Stimulated activated CD8-positive, alpha-beta memory T cell treated with anti-CD3 and anti-CD28 coated beads, Interleukin-15, amount 100 ng/mL, for 48 hours (primary cell): ENCODE data around the gene NDNF.

Experiments
- DNase-seq, 2 donors: peaks; one replicate each; pipeline ENCODE4 v3.0.0-alpha.2; 2020; ENCODE audit warnings: low read depth in 2 of 2

NDNF gene, protein sequence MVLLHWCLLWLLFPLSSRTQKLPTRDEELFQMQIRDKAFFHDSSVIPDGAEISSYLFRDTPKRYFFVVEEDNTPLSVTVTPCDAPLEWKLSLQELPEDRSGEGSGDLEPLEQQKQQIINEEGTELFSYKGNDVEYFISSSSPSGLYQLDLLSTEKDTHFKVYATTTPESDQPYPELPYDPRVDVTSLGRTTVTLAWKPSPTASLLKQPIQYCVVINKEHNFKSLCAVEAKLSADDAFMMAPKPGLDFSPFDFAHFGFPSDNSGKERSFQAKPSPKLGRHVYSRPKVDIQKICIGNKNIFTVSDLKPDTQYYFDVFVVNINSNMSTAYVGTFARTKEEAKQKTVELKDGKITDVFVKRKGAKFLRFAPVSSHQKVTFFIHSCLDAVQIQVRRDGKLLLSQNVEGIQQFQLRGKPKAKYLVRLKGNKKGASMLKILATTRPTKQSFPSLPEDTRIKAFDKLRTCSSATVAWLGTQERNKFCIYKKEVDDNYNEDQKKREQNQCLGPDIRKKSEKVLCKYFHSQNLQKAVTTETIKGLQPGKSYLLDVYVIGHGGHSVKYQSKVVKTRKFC

DNA sequence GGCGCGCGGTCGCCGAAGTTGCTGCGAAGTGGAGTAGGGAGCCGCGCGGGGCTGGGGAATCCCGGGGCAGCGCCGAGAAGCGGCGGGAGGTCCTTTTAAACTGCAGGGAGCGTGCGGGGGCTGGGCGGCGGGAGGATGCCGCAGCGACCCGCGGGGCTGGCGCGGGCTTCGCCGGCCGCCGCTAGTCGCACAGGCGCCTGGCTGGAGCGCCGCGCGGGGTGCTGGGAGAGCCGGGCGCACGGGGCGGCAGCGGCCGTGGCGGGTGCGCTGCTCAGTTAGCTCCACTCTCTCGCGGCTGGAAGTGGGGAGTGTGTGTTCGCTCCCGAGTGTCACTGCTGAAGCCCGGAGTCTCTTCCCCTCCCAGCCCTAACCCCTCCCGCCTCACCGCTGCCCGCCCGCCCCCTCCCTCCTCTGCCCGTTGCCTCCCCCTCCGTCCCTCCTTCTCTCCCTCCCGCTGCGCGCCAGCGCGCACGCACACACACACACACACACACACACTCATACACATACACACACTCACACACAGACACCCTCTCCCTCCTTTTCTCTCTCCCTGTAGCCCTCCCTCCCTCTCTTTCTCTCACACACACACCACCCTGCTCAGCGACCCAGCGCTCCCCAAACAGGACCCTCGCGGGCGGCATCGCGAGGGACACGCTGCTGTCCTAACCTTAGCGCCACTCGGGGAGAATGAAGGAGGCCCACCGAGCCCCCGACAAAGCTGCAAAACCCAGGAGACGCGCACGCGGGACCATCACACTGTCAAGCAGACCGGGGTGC, at the start of gene NDNF:
Gene NDNF, minus strand, starts transcription at position 312 of the 780 bp plus-strand sequence. CDS start 26,698 bp downstream, outside the sequence.
- peak; percentile 25 to 41 for DNase-seq

GRCh38 chr4:121119715-121120114, 47.4 kb upstream of the NDNF start:
- no peak for DNase-seq

DNA sequence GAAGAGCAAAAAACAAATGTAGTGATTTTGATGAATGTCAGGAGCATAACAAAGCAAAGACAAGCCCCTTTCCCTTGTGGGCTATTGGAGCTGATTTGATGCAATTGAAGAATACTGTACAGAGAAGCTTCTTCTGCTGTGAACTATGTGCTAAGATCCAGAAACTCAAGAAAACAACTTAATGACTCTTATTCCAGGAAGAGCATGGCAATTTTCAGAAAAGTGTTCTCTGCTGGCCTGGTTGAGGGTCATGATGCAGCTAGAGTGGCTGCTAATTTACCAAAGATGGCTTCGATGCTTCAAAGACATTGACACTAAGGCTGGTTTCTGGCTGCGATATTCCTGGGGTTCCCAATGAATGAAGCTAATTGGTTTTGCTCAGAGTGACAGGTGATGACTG, 46.0 kb upstream of the NDNF start:
- DNase-seq = no peak

DNA sequence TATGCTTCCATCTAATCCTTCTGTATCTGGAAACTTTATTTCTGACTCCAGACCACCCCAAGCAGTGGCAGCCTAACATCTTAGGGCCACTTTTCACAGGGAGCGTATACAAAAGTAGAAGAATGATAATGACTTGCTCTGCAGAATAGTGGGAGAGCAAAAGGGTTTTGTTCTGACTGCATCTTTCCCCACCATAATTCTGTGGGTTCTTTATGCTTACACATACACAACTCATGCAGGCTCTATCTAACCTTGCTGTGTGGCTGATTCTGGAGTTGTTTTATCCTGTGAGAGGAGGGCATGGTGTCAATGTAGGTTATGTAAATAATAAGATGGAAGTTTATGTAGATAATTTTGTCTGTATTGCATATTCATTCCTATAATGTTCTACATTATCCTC, 42.4 kb upstream of the NDNF start:
- DNase-seq = no peak

DNA sequence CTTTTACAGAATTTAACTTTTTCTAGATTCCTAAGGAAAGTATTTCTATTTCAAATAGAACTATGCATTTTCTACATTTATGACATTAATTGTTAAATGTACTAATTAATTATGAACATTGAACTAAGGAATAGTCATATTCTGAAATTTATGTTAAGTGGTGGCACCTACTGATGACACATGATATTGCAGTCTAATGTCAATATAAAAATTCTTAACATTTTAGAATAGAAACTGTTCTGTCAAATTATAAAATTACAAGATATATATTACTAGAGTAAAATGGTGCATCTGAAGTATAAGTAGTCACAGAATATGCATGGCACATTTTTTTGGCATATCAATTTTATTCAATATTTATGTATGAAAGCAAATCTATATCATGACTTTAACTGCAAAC, 40.2 kb upstream of the NDNF start:
- no peak for DNase-seq

GRCh38 chr4:121108557-121108956, 36.2 kb upstream of the NDNF start:
- no peak for DNase-seq

DNA sequence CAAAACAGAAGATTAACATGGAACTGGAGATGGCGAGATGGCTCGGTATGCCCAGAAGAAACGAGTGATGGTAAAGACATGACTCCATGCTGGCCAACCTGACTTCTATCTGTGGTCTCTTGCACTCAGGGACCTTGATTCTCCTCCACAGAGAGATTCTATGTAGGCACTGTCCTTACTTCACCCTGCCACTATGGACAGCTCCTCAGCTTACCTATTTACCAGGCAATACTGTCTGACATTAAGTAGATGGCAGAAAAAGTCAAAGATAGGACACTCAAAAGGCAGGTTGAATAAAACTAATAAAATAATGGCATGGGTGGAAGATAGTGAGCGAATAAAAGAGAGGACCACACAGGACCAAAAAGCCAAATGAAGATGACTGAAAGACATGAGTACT, 35.2 kb upstream of the NDNF start:
- no peak for DNase-seq

DNA sequence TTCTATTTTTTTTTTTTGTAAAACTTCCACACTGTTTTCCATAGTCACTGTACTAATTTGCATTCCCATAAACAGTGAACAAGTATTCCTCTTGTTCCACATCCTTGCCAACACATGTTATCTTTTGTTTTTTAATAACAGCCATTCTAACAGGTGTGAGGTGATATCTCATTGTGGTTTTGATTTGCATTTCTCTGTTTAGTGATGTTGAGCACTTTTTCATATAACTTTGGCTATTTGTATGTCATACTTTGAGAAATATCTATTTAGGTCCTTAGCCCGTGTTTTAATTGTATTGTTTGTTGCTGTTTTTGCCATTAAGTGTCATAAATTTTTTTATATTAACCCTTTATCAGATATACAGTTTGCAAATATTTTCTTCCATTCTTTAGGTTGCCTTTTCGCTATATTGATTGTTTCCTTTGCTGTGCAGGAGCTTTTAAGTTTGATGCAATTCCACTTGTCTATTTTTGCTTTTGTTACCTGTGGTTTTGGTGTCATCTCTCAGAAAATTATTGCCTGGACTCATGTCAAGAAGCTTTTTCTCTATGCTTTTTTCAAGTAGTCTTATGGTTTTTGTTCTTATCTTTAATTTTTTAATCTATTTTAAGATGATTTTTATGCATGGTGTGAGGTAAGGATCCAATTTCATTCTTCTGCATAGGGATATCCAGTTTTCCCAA, 27.9 kb upstream of the NDNF start:
- no peak for DNase-seq

DNA sequence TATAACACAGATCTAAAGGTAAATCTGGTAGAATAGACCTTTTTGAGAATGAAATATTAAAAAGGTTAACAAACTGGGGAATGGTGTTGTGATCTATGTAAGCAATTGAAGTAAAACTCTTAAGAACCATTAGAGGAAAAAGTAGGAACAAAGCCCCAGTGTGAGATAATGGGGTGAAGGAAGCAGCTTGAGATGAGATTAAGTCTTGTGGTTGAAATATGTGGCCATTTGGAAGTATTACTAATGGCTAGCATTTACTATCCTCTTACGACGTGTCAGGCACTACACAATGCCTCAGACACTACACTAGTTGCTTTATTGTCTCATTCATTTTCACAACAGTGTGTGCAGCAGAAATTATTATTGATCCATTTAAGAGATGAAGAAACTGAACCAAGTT, 25.9 kb upstream of the NDNF start:
- DNase-seq = no peak

DNA sequence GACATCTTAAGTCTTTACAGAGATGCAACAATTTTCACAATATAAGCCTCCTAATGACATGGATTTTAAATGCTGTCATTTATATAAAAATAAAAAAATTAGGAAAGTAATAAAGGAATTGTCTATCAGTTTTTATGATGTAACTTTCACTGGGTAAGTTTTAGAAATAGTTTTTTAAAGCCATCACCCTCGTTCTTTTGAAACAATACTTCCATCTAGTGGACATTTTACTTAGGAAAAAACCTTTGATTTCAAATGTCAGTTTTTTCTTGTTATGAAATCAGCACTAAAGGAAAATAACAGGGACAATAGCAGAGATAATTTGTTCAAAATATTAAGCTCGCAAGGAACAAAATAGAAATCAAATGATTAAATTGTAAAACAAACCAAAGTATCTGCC, 24.3 kb upstream of the NDNF start:
- no peak for DNase-seq

DNA sequence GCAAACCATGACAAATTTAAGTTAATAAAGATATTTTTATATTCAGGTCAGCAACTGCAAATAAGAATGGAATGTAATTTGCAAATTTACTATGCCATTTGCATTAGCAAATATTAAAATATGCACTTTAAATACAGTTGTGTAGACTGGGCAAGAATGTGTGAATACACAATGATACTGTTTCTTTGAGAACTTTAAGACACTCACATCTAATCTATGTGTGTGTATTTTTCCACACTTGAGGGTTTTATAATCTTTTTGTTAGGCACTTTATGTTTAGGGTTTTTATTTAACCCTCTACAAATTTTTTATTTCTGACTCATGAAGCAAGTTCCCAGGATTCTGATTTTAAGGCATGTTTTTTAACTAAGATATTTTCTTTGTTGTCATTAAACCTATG, 23.9 kb upstream of the NDNF start:
- DNase-seq = no peak

- DNase-seq = no peak
Measured at GRCh38 chr4:121094297-121094966, 22.1 kb upstream of the NDNF start.

GRCh38 chr4:121093261-121093660, 20.9 kb upstream of the NDNF start:
- no peak for DNase-seq

DNA sequence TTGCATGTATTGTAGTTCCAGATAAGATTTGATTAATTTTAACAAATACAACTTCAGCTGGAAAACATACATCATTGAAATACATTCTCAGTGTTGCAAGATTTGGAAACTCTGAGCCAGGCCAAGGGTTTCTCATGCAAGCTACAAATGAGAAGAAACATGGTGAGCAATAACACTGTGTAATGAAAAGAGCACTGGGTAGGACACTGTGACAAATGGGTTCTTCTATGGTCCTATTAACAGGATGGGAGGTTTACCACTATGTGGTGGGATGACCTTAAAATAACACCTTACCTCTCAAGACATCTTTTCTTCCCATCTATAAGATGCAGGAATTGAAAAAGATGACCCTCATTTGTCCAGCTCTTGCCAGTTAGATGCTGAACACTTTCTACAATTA, 19.6 kb upstream of the NDNF start:
- DNase-seq = no peak

DNA sequence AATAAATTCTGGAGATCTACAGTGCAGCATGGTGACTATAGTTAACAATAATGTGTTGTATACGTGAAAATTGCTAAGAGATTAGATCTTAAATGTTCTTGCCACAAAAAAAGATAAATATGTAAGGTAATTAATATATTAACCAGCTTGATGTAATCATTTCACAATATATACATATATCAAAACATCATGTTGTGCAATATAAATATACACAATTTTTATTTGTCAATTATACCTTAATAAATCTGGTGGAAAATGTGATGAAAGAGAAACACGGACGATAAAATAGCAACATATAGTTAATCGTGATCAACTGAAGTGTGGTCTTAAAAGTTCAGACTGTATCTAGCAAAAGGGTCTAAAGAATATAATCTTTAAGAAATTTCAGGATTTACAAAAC, 16.5 kb upstream of the NDNF start:
- DNase-seq = no peak

- DNase-seq = no peak
Measured at GRCh38 chr4:121079376-121079775, 7.0 kb upstream of the NDNF start.

DNA sequence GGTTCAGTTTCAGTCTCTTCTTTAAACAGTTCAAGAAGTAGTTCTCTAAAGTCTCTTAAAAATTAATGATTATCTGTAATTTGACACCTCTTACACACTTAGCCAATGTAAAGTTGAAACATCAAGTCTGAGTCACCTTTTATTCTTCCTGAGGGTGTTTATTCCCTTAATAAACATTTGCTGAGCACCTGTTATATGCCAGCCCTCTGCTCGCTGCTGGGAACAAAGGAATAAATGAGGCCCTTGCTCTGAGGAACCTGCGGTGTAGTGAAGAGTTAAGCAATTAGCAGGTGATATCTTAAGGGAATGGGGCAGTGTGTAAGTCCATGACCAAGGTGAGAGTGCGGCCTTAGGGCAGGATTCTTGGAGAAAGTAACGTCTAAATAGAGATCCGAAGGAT, 5.2 kb upstream of the NDNF start:
- DNase-seq = no peak

DNA sequence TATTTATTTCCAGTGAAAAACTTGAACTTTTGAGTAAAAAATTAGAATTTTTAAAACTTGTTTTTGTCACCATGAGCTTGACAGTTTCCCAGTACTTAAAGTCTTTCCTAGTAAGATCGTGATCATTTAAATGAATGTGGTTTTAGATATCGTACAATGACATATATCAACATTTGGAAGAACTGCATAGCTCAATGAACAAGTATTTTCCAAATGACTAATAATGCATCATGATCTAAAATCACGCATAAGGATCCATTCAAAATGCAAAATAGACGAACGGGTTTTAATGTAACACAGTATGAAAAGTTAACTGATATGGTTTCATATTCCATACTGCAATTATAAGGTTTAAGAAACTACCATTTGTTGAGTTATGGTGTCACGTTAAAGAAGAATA, 4.1 kb upstream of the NDNF start:
- no peak for DNase-seq

DNA sequence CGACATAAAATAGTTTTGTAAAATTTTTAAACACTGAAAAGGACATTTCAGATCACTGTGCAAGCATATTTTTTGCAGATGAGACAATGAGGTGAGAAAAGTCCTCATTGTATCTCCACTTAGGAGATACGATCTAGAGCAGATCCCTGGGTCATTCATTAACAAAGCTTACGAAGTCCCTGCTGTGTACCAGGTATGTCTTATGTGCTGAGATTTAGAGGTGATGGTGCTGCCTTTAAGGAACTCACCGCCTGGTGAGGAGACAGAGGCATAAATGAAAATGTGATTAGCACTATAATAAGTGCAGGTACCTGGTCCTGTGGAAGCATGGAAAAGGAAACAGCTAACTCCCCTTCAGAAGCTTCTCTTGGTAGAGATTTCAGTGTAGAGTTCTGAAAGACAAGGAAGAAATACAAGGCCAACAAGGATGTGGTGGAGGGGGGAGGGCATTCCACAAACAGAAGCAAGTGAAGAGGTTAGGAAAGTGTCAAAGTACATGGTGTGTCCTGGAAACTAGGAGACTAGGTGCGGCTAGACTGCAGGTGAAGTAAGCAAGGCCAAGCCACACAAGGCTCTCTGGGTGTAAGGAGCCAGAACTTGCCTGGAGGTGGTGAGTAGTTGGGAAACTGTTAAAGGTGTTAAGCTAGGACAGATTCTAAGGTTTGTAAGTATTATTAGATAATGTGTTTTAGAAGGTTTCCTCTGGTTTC, 1.5 kb upstream of the NDNF start:
- no peak for DNase-seq

- no peak for DNase-seq
Measured at GRCh38 chr4:121073004-121073435, 685 bp upstream of the NDNF start.

DNA sequence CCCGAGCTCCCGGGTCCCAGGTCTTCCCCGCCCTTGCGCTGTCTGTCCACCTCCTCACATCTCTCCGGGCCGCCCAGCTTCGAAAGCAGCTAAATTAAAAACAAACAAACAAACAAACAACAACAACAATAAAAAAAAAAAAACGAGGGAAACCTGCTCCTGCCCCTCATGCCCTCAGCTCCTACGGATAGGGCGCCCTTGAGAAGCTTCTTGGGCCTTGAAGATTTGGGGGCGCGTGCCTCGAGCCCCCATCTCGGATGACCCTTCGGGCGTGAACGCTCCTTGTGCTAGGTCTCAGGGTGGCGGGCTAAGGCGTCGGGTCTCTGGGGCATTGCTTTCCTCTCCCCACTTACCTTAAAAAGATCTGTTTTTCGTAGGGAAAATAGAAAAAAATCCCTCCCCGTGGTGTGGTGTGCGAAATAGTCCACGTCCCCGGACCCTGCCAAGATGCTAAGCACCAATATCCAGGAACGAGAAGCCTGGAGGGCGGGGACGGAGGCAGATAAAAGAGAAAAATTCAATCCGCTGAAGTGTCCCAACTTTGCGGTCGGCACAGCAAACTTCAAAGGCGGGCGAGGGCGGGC, 603 bp downstream of the NDNF start:
- no peak for DNase-seq
